Caco-2 (cell line): ENCODE data around the gene SBDS. TPM values are rescaled to one million over a fixed set of nuclear protein-coding genes. Genes with fewer than 3 reads are reported as not detected.

Experiments used
- BruUV-seq: library from RNA; stranded (reverse); fragments of 400-500 nt; replicated peaks from 2 replicates; lab custom pipeline; 2021; lab: Mats Ljungman, UMichigan
- CTCF ChIA-PET: fragments of 300-600 bp; sonication (Branson Sonifier 250); formaldehyde crosslinking; loops from one replicate; lab custom pipeline; 2022; ENCODE audit warnings: antibody characterized with exemption; lab: Charles Lee
- POLR2A ChIA-PET: fragments of 300-600 bp; sonication (Branson Sonifier 250); formaldehyde crosslinking; loops from one replicate; lab custom pipeline; 2022; ENCODE audit warnings: antibody characterized with exemption; lab: Charles Lee
- DNase-seq, 2 experiments: peaks; one replicate each; pipeline versions ENCODE4 v3.0.0 to v3.0.0-alpha.2; 2020 to 2022
- H3K27me3 ChIP-seq: replicated peaks from 2 replicates; pipeline ENCODE4 v1.6.0; 2011; ENCODE audit warnings: low read length; ENCODE audit not compliant: control insufficient read depth, insufficient read depth
- H3K36me3 ChIP-seq: 2 replicates; pipeline ENCODE4 v1.5.1; 2011; ENCODE audit warnings: low read length; ENCODE audit not compliant: control insufficient read depth, insufficient read depth
- H3K4me1 ChIP-seq: fragments of 250-450 bp; sonication (Bioruptor Pico); 2 replicates; pipeline ENCODE4 v1.5.1; 2020; ENCODE audit warnings: mild to moderate bottlenecking
- H3K4me3 ChIP-seq: 2 replicates; pipeline ENCODE4 v1.5.1; 2011; ENCODE audit warnings: low read depth, mild to moderate bottlenecking, control low read depth, low read length
- H3K9me3 ChIP-seq: fragments of 250-450 bp; sonication (Bioruptor Pico); 2 replicates; pipeline ENCODE4 v1.5.1; 2020; ENCODE audit warnings: mild to moderate bottlenecking, moderate library complexity
- H3K27ac Mint-ChIP-seq: one replicate; pipeline ENCODE4 v1.8.0; 2022; ENCODE audit warnings: mixed read lengths; ENCODE audit not compliant: unreplicated experiment
- H3K27me3 Mint-ChIP-seq: one replicate; pipeline ENCODE4 v1.8.0; 2022; ENCODE audit warnings: mixed read lengths; ENCODE audit not compliant: insufficient read depth, unreplicated experiment
- H3K36me3 Mint-ChIP-seq: one replicate; pipeline ENCODE4 v1.8.0; 2022; ENCODE audit warnings: mild to moderate bottlenecking, mixed read lengths; ENCODE audit not compliant: insufficient read depth, unreplicated experiment
- H3K4me1 Mint-ChIP-seq: one replicate; pipeline ENCODE4 v1.8.0; 2022; ENCODE audit warnings: low read depth, mixed read lengths; ENCODE audit not compliant: unreplicated experiment
- H3K4me3 Mint-ChIP-seq: one replicate; pipeline ENCODE4 v1.8.0; 2022; ENCODE audit warnings: mild to moderate bottlenecking, moderate library complexity, mixed read lengths; ENCODE audit not compliant: unreplicated experiment
- H3K9me3 Mint-ChIP-seq: one replicate; pipeline ENCODE4 v1.8.0; 2022; ENCODE audit warnings: mixed read lengths; ENCODE audit not compliant: unreplicated experiment
- CTCF ChIP-seq, 2 experiments: fragments of 200-600 bp in 1 of 2; IDR thresholded peaks; 1 replicate in 1 of 2; 2 replicates in 1 of 2; pipeline versions ENCODE4 v1.5.1 to v1.8.0; 2011 to 2022; ENCODE audit warnings: antibody characterized with exemption in 1 of 2, control low read depth in 1 of 2, inconsistent platforms in 1 of 2, low read depth in 1 of 2, low read length in 1 of 2, mild to moderate bottlenecking in 1 of 2, moderate library complexity in 1 of 2; ENCODE audit not compliant: insufficient read depth in 1 of 2, severe bottlenecking in 1 of 2, unreplicated experiment in 1 of 2
- intact Hi-C: fragments of 100-400 bp; cut with micrococcal nuclease; formaldehyde crosslinking; loops from one replicate; pipeline ENCODE4 v1.10.0; 2022; ENCODE audit not compliant: unreplicated experiment
- total RNA-seq: library from RNA; stranded (reverse); gene quantifications from 2 replicates; pipeline ENCODE4 v1.2.3, GENCODE V29; 2022

The SBDS gene
- total RNA-seq, 1 experiment from 2014 or later, result 130 TPM

DNA sequence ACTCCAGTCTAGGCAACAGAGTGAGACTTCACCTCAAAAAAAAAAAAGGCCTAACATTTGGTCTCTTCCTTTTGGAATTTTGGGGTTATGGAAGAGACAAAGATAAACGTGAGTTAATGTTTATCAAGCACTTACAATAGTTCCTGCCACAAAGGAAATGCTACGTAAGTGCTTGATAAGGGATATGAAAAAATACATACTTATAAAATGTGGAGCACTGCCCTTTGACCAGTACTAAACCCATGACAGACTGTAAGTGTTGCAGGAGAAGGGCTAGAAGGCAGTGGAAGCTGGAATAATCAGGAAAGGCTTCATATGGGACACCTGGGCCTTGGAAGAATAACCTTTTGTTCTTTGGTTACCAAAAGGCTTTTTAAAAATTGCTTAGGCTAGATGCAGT lies 48.8 kb downstream of the SBDS start:
- no peaks in the 10 kb centered on the region; the same call in 1 of the 2 replicates for H3K9me3 ChIP-seq
- ChIA-PET POLR2A (no interaction called here), CTCF (interaction anchor here (0.7 kb wide), 1 partner anchor 145 kb away, joined by 3 read pairs; no protein-coding TSS in a partner anchor)
- peak in 1 of 2 experiments; percentile 12 for DNase-seq
- no peak for TF ChIP-seq CTCF (IDR thresholded peaks at IDR 0.05; ENCODE audit: insufficient read depth in 1 of 2, low read depth in 1 of 2, low read length in 1 of 2, severe bottlenecking in 1 of 2, unreplicated experiment in 1 of 2)
- peaks cover 1% of the 10 kb centered on the region; the same call in 1 of the 2 replicates for H3K36me3 ChIP-seq
- H3K4me1 ChIP-seq, result peaks cover 7% of the 10 kb centered on the region
- H3K27me3 ChIP-seq, result no peaks in the 10 kb centered on the region
- intact Hi-C loops, result no loop called here
- Mint-ChIP-seq H3K4me1 (no peaks in the 10 kb centered on the region), H3K36me3 (peaks cover 86% of the 10 kb centered on the region), H3K9me3 (no peaks in the 10 kb centered on the region), H3K4me3 (no peak overlapping the region), H3K27ac (no peak overlapping the region), H3K27me3 (no peaks in the 10 kb centered on the region)
- BruUV-seq, result no TSS peak
- no peak overlapping the region for H3K4me3 ChIP-seq

DNA sequence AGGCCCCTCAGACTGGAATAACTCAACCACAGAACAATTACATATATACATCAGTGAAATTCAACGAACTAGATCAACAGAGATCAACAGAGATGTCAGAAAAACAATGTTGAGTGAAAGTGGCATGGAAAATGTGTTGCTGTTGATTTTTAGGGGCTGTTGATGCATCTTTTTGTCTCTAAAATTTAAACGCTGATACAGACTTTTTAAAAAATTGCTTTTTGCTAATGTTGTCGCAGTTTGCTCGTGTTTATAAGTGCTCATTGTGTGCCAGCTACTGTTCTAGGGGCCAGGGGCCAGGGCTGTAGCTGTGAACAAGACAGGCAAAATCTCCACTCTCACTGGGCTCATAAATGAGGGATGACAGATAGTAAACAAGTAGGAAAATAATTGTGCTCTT lies 56.1 kb downstream of the SBDS start:
- no peaks in the 10 kb centered on the region for H3K27me3 Mint-ChIP-seq
- peaks cover 10% of the 10 kb centered on the region for H3K9me3 Mint-ChIP-seq
- ChIA-PET POLR2A (no interaction called here), CTCF (no interaction called here)
- TF ChIP-seq CTCF (IDR thresholded peaks at IDR 0.05; ENCODE audit: insufficient read depth in 1 of 2, low read depth in 1 of 2, low read length in 1 of 2, severe bottlenecking in 1 of 2, unreplicated experiment in 1 of 2), result no peak
- Histone ChIP-seq H3K36me3 (no peaks in the 10 kb centered on the region), H3K9me3 (no peaks in the 10 kb centered on the region; the same call in 1 of the 2 replicates), H3K4me3 (no peak overlapping the region), H3K27me3 (no peaks in the 10 kb centered on the region), H3K4me1 (no peaks in the 10 kb centered on the region)
- H3K4me1 Mint-ChIP-seq, result peaks cover 10% of the 10 kb centered on the region
- no peak overlapping the region for H3K27ac Mint-ChIP-seq
- H3K4me3 Mint-ChIP-seq, result no peak overlapping the region
- no peak for DNase-seq
- no TSS peak for BruUV-seq
- peaks cover 50% of the 10 kb centered on the region for H3K36me3 Mint-ChIP-seq
- intact Hi-C loops, result no loop called here

- CTCF ChIA-PET, result no interaction called here
- Histone ChIP-seq H3K36me3 (no peaks in the 10 kb centered on the region), H3K4me1 (no peaks in the 10 kb centered on the region), H3K4me3 (no peak overlapping the region), H3K27me3 (no peaks in the 10 kb centered on the region), H3K9me3 (no peaks in the 10 kb centered on the region)
- Mint-ChIP-seq H3K4me1 (peaks cover 10% of the 10 kb centered on the region), H3K36me3 (peaks cover 41% of the 10 kb centered on the region), H3K4me3 (no peak overlapping the region), H3K27ac (no peak overlapping the region), H3K9me3 (peaks cover 10% of the 10 kb centered on the region), H3K27me3 (no peaks in the 10 kb centered on the region)
- POLR2A ChIA-PET, result no interaction called here
- no peak for DNase-seq
- no peak for TF ChIP-seq CTCF (IDR thresholded peaks at IDR 0.05; ENCODE audit: insufficient read depth in 1 of 2, low read depth in 1 of 2, low read length in 1 of 2, severe bottlenecking in 1 of 2, unreplicated experiment in 1 of 2)
- intact Hi-C loops, result no loop called here
- BruUV-seq, result no TSS peak
Observed at GRCh38 chr7:66937940-66938339, 57.4 kb downstream of the SBDS start.

Other genes starting within 250 kb of the SBDS start
- gene TMEM248, start 74.4 kb downstream of the SBDS start, total RNA-seq, result 98.0 and 99.7 TPM in 2 replicates
- 25.6 and 26.9 TPM in 2 replicates for gene TYW1, start 1.2 kb upstream of the SBDS start, total RNA-seq